Neutrophil (primary cell): ENCODE measurements around the gene KIFAP3.
"Not testable (repeated sequence)": the region's sequence is repeated elsewhere in the genome, so short reads cannot be mapped to it uniquely, and the experiment has no call there.

Source experiments
- H3K27ac ChIP-seq: fragments of 200-600 bp; sonication (generic); 2 replicates; pipeline ENCODE4 v1.5.1; 2016; ENCODE audit warnings: mild to moderate bottlenecking, moderate library complexity
- H3K27me3 ChIP-seq: fragments of 200-600 bp; sonication (generic); 2 replicates; pipeline ENCODE4 v1.6.0; 2016; ENCODE audit warnings: mild to moderate bottlenecking
- H3K36me3 ChIP-seq: fragments of 200-600 bp; sonication (generic); 2 replicates; pipeline ENCODE4 v1.5.1; 2017
- H3K4me1 ChIP-seq, 2 experiments: fragments of 200-600 bp in 1 of 2; sonication (generic) in 1 of 2; 1 replicate in 1 of 2; 2 replicates in 1 of 2; pipeline versions ENCODE4 v1.5.1 to v1.6.1; 2013 to 2016; ENCODE audit warnings: low read depth in 1 of 2, low read length in 1 of 2, mild to moderate bottlenecking in 1 of 2, moderate library complexity in 1 of 2; ENCODE audit not compliant: control insufficient read depth in 1 of 2, insufficient read depth in 1 of 2
- H3K4me3 ChIP-seq, 2 experiments: fragments of 200-600 bp in 1 of 2; sonication (generic) in 1 of 2; 1 replicate in 1 of 2; 2 replicates in 1 of 2; pipeline ENCODE4 v1.5.1; 2013 to 2016; ENCODE audit warnings: low read depth in 1 of 2, low read length in 1 of 2, mild to moderate bottlenecking in 1 of 2, moderate library complexity in 1 of 2
- H3K9me3 ChIP-seq: fragments of 200-600 bp; sonication (generic); 2 replicates; pipeline ENCODE4 v1.5.1; 2016
- CTCF ChIP-seq: fragments of 200-600 bp; sonication (generic); IDR thresholded peaks from 2 replicates; pipeline ENCODE4 v1.5.1; 2016; ENCODE audit warnings: antibody characterized with exemption

The KIFAP3 gene

GRCh38 chr1:170009551-170009950, 64.9 kb downstream of the KIFAP3 start:
- TF ChIP-seq CTCF, result no peak
- Histone ChIP-seq H3K4me1 (no peaks in the 10 kb centered on the region), H3K27me3 (no peaks in the 10 kb centered on the region), H3K9me3 (no peaks in the 10 kb centered on the region), H3K4me3 (no peak overlapping the region), H3K36me3 (no peaks in the 10 kb centered on the region), H3K27ac (no peak overlapping the region)

- H3K9me3 ChIP-seq, H3K36me3 ChIP-seq, H3K4me1 ChIP-seq: not testable (repeated sequence)
Measured at GRCh38 chr1:170008745-170009144, 65.8 kb downstream of the KIFAP3 start.

GRCh38 chr1:170003270-170003835, 71.1 kb downstream of the KIFAP3 start:
- H3K4me1 ChIP-seq, H3K4me3 ChIP-seq, H3K36me3 ChIP-seq, H3K27me3 ChIP-seq, H3K9me3 ChIP-seq, H3K27ac ChIP-seq: not testable (repeated sequence)

More at GRCh38 chr1:170008745-170009144, 65.8 kb downstream of the KIFAP3 start:
- H3K4me3 ChIP-seq, H3K27ac ChIP-seq, H3K27me3 ChIP-seq: not testable (repeated sequence)

GRCh38 chr1:170001266-170001665, 73.2 kb downstream of the KIFAP3 start:
- Histone ChIP-seq H3K36me3 (no peaks in the 10 kb centered on the region), H3K9me3 (no peaks in the 10 kb centered on the region), H3K4me3 (no peak overlapping the region), H3K27ac (no peak overlapping the region), H3K4me1 (no peaks in the 10 kb centered on the region), H3K27me3 (no peaks in the 10 kb centered on the region)
- TF ChIP-seq CTCF, result no peak

GRCh38 chr1:169999761-170000160, 74.7 kb downstream of the KIFAP3 start:
- H3K27me3 ChIP-seq, result no peaks in the 10 kb centered on the region
- H3K4me1 ChIP-seq, result no peaks in the 10 kb centered on the region
- no peak for TF ChIP-seq CTCF
- no peaks in the 10 kb centered on the region for H3K9me3 ChIP-seq
- H3K4me3 ChIP-seq, result no peak overlapping the region
- no peaks in the 10 kb centered on the region for H3K36me3 ChIP-seq
- no peak overlapping the region for H3K27ac ChIP-seq

- Histone ChIP-seq H3K9me3 (no peaks in the 10 kb centered on the region), H3K36me3 (no peaks in the 10 kb centered on the region), H3K27me3 (no peaks in the 10 kb centered on the region), H3K27ac (no peak overlapping the region), H3K4me1 (no peaks in the 10 kb centered on the region), H3K4me3 (no peak overlapping the region)
- no peak for TF ChIP-seq CTCF
Measured at GRCh38 chr1:169999331-169999741, 75.2 kb downstream of the KIFAP3 start.

- no peaks in the 10 kb centered on the region for H3K27me3 ChIP-seq
- no peaks in the 10 kb centered on the region for H3K36me3 ChIP-seq
- H3K27ac ChIP-seq, result no peak overlapping the region
- H3K4me1 ChIP-seq, result no peaks in the 10 kb centered on the region
- H3K4me3 ChIP-seq, result no peak overlapping the region
- no peak for TF ChIP-seq CTCF
- H3K9me3 ChIP-seq, result no peaks in the 10 kb centered on the region
Measured at GRCh38 chr1:169995993-169996392, 78.5 kb downstream of the KIFAP3 start.
